B cell (primary cell): Measurements from ENCODE around the gene ING5. TPM values are rescaled to one million over a fixed set of nuclear protein-coding genes. Genes with fewer than 3 reads are reported as not detected.

Source experiments
- ATAC-seq: fragments of 200-7000 bp; cut with Tn5 transposase; one replicate; pipeline ENCODE4 v1.10.0; 2021; ENCODE audit warnings: low read depth, mild to moderate bottlenecking, moderate number of reproducible peaks, moderate library complexity
- CTCF ChIA-PET: fragments of 350-600 bp; sonication (Branson Sonifier 250); formaldehyde crosslinking; loops from one replicate; lab custom pipeline; 2021; ENCODE audit warnings: antibody characterized with exemption, inconsistent platforms; lab: Charles Lee
- POLR2A ChIA-PET: fragments of 350-600 bp; sonication (Branson Sonifier 250); formaldehyde crosslinking; loops from one replicate; lab custom pipeline; 2021; ENCODE audit warnings: antibody characterized with exemption; lab: Charles Lee
- DNase-seq: peaks from one replicate; pipeline ENCODE4 v3.0.0; 2013
- H2AFZ ChIP-seq: 2 replicates; pipeline ENCODE4 v1.6.1; 2012; ENCODE audit warnings: mild to moderate bottlenecking, low read depth, low read length; ENCODE audit not compliant: insufficient read depth, poor library complexity, severe bottlenecking
- H3K27ac ChIP-seq, 2 donors: 1 replicate in 1 of 2; 2 replicates in 1 of 2; pipeline ENCODE4 v1.5.1; 2012 to 2013; ENCODE audit warnings: low read length in 2 of 2, mild to moderate bottlenecking in 2 of 2, moderate library complexity in 1 of 2
- H3K27me3 ChIP-seq, 4 experiments: fragments of 200-600 bp in 1 of 4; sonication (generic) in 1 of 4; replicated peaks in 1 of 4; 1 replicate in 2 of 4; 2 replicates in 2 of 4; pipeline versions ENCODE4 v1.6.1 to v1.7.0; 2013 to 2016; ENCODE audit warnings: low read length in 3 of 4, mild to moderate bottlenecking in 2 of 4, mixed read lengths in 1 of 4, moderate library complexity in 1 of 4; ENCODE audit not compliant: insufficient read depth in 4 of 4, control insufficient read depth in 3 of 4; ENCODE audit errors: control extremely low read depth in 1 of 4
- H3K36me3 ChIP-seq, 2 experiments: replicated peaks in 1 of 2; 1 replicate in 1 of 2; 2 replicates in 1 of 2; pipeline versions ENCODE4 v1.6.1 to v1.7.1; 2013; ENCODE audit warnings: low read length in 1 of 2; ENCODE audit not compliant: insufficient read depth in 2 of 2, control insufficient read depth in 1 of 2; ENCODE audit errors: control extremely low read depth in 1 of 2, extremely low read depth in 1 of 2
- H3K4me1 ChIP-seq, 2 donors: fragments of 200-600 bp in 1 of 2; sonication (generic) in 1 of 2; 1 replicate in 1 of 2; 2 replicates in 1 of 2; pipeline versions ENCODE4 v1.5.1 to v1.6.1; 2013 to 2017; ENCODE audit warnings: low read length in 2 of 2; ENCODE audit not compliant: control insufficient read depth in 2 of 2, insufficient read depth in 2 of 2
- H3K4me2 ChIP-seq: replicated peaks from 2 replicates; pipeline ENCODE3; 2012; ENCODE audit warnings: mild to moderate bottlenecking, low read depth, low read length; ENCODE audit not compliant: poor library complexity, severe bottlenecking
- H3K4me3 ChIP-seq, 5 experiments: fragments of 200-600 bp in 1 of 5; sonication (generic) in 1 of 5; 1 replicate in 3 of 5; 2 replicates in 2 of 5; pipeline versions ENCODE4 v1.5.1 to v1.7.0; 2011 to 2016; ENCODE audit warnings: low read length in 4 of 5, mild to moderate bottlenecking in 4 of 5, low read depth in 2 of 5, control low read depth in 1 of 5, moderate library complexity in 1 of 5; ENCODE audit not compliant: insufficient read depth in 1 of 5; ENCODE audit errors: control extremely low read depth in 1 of 5, extremely low read depth in 1 of 5
- H3K79me2 ChIP-seq: fragments of 200-600 bp; sonication (generic); one replicate; pipeline ENCODE4 v1.6.0; 2016; ENCODE audit warnings: low read length; ENCODE audit not compliant: control insufficient read depth, insufficient read depth
- H3K9ac ChIP-seq: fragments of 200-600 bp; sonication (generic); 2 replicates; pipeline ENCODE4 v1.6.1; 2017; ENCODE audit warnings: mild to moderate bottlenecking, low read length, moderate library complexity
- H3K9me3 ChIP-seq, 3 donors: one replicate each; pipeline versions ENCODE4 v1.6.1 to v1.7.1; 2013; ENCODE audit warnings: low read length in 2 of 3; ENCODE audit not compliant: control insufficient read depth in 2 of 3, insufficient read depth in 1 of 3; ENCODE audit errors: control extremely low read depth in 1 of 3
- H4K20me1 ChIP-seq: 2 replicates; pipeline ENCODE4 v1.6.0; 2012; ENCODE audit warnings: mild to moderate bottlenecking, low read length; ENCODE audit not compliant: insufficient read depth, control insufficient read depth, poor library complexity, severe bottlenecking
- H3K27ac Mint-ChIP-seq: one replicate; pipeline ENCODE4 v1.8.0; 2021; ENCODE audit warnings: mixed read lengths
- H3K27me3 Mint-ChIP-seq: one replicate; pipeline ENCODE4 v1.8.0; 2021; ENCODE audit warnings: mixed read lengths
- H3K4me1 Mint-ChIP-seq: one replicate; pipeline ENCODE4 v1.8.0; 2021; ENCODE audit warnings: mixed read lengths
- H3K4me3 Mint-ChIP-seq: one replicate; pipeline ENCODE4 v1.8.0; 2021; ENCODE audit warnings: mixed read lengths
- H3K9me3 Mint-ChIP-seq: one replicate; pipeline ENCODE4 v1.8.0; 2022; ENCODE audit warnings: mixed read lengths; ENCODE audit not compliant: insufficient read depth
- EZH2 ChIP-seq: IDR thresholded peaks from 2 replicates; pipeline ENCODE4 v1.6.1; 2012; ENCODE audit warnings: borderline replicate concordance, low read depth, mild to moderate bottlenecking, moderate library complexity, low read length; ENCODE audit not compliant: insufficient read depth, poor library complexity, severe bottlenecking
- WGBS: methylation state at CpG from one replicate; pipeline ENCODE4 v1.1.5; 2013; ENCODE audit warnings: missing lambda C conversion rate; ENCODE audit not compliant: insufficient coverage; 5-methylcytosine and 5-hydroxymethylcytosine counted together
- intact Hi-C: fragments of 100-400 bp; cut with micrococcal nuclease; formaldehyde crosslinking; loops from one replicate; pipeline ENCODE4 v1.10.0; 2022
- polyA plus RNA-seq: library from polyadenylated mRNA; depleted of rRNA; stranded (reverse); fragments of >200 nt; gene quantifications from 2 replicates; pipeline ENCODE4 v1.2.3, GENCODE V29; 2012
- total RNA-seq, 2 donors: library from RNA; stranded (reverse); fragments of 120-200 nt in 1 of 2; gene quantifications; 1 replicate in 1 of 2; 2 replicates in 1 of 2; pipeline versions ENCODE4 v1.2.3 to v1.2.4, GENCODE V29; 2013 to 2022
- TF ChIP-seq, protein P1 (sequence below): fragments of 200-600 bp; IDR thresholded peaks from one replicate; pipeline ENCODE4 v1.8.0; 2022; ENCODE audit warnings: antibody characterized with exemption, mild to moderate bottlenecking

Gene ING5
- total and polyA plus RNA-seq, 2 donors (not counting 1 experiment from before 2014, with no cell fraction given): 70.7 to 82.9 TPM

DNA sequence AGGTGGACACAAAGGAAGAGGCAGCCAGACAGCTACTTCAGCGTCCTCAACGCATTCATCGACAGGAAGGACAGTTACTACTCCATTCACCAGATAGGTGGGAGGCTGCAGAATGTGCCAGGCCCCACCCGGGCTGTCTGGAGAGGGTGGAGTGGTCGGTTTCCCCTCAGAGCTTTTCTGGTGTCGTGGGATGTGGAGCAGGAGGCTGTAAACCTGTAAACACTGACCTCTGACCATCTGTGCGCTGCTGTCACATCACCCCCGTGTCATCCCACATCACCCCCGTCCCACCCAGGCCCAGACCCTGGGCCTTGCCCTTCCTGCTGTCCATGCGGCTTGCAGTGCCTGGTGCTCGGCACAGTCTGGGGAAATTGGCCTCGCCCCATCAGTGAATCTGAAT, 47.3 kb upstream of the ING5 start:
- intact Hi-C loops: no loop called here
- Histone ChIP-seq H3K36me3 (peaks cover 0 to 68% of the 10 kb centered on the region in 2 experiments), H3K27me3 (no peaks in the 10 kb centered on the region), H3K4me2 (no peak overlapping the region), H3K79me2 (peaks cover 19% of the 10 kb centered on the region), H3K27ac (no peak overlapping the region), H3K4me1 (no peaks in the 10 kb centered on the region), H3K9me3 (no peaks in the 10 kb centered on the region), H3K4me3 (no peak overlapping the region), H3K9ac (no peak overlapping the region), H2AFZ (no peak overlapping the region), H4K20me1 (peaks cover 14% of the 10 kb centered on the region)
- TF ChIP-seq, protein P1, sequence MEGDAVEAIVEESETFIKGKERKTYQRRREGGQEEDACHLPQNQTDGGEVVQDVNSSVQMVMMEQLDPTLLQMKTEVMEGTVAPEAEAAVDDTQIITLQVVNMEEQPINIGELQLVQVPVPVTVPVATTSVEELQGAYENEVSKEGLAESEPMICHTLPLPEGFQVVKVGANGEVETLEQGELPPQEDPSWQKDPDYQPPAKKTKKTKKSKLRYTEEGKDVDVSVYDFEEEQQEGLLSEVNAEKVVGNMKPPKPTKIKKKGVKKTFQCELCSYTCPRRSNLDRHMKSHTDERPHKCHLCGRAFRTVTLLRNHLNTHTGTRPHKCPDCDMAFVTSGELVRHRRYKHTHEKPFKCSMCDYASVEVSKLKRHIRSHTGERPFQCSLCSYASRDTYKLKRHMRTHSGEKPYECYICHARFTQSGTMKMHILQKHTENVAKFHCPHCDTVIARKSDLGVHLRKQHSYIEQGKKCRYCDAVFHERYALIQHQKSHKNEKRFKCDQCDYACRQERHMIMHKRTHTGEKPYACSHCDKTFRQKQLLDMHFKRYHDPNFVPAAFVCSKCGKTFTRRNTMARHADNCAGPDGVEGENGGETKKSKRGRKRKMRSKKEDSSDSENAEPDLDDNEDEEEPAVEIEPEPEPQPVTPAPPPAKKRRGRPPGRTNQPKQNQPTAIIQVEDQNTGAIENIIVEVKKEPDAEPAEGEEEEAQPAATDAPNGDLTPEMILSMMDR: no peak
- TF ChIP-seq EZH2: no peak
- DNase-seq (no peak), ATAC-seq (no peak)
- ChIA-PET CTCF (no interaction called here), POLR2A (no interaction called here)
- H3K9me3 Mint-ChIP-seq: no peaks in the 10 kb centered on the region
- no peaks in the 10 kb centered on the region for H3K4me1 Mint-ChIP-seq
- 100% methylated on average over 5 of the region's 12 CpGs for WGBS
- no peak overlapping the region for H3K4me3 Mint-ChIP-seq
- no peaks in the 10 kb centered on the region for H3K27me3 Mint-ChIP-seq
- H3K27ac Mint-ChIP-seq: no peak overlapping the region

DNA sequence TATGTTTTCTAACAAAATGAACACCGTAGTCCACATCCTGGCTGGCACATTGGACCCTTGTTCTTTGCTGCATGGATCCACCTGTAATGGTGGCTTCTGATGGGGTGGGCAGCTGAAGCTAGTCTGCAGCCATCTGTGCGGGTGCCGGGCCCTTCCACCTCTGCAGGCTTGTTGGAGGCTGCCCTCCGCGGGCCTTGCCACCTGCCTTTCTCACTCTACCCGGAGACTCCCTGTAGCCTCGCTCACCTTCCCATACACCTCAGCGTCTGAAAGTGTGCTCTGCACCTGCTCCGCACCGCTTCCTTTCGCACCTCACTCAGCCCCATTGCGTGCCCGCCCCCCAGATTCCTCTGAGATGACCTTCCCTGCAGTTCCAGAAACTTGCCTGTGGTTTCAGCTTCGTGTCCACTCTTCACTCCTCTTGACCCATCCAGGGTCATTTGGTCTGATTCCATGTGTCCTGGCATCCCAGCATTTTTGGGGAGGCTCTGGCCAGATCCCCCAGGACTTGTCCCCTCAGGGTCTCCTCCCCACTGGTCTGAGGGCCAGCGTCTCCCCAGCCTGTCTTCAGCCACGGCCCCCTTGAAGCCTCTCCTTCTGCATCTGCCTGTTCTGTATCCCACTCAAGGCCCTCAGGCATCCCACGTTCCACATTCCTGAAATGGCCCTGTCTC, 46.2 kb upstream of the ING5 start:
- DNase-seq (no peak), ATAC-seq (no peak)
- H3K4me3 Mint-ChIP-seq: no peak overlapping the region
- Histone ChIP-seq H3K4me1 (no peaks in the 10 kb centered on the region), H3K27me3 (no peaks in the 10 kb centered on the region), H3K27ac (no peak overlapping the region), H3K4me2 (no peak overlapping the region), H3K79me2 (peaks cover 13% of the 10 kb centered on the region), H3K4me3 (no peak overlapping the region), H3K9me3 (no peaks in the 10 kb centered on the region), H3K9ac (no peak overlapping the region), H2AFZ (no peak overlapping the region), H4K20me1 (peaks cover 3% of the 10 kb centered on the region), H3K36me3 (peaks cover 0 to 75% of the 10 kb centered on the region in 2 experiments)
- H3K27ac Mint-ChIP-seq: no peak overlapping the region
- TF ChIP-seq EZH2: no peak
- TF ChIP-seq, protein P1: no peak
- intact Hi-C loops: no loop called here
- 98% methylated on average over 17 of the region's 17 CpGs for WGBS
- H3K4me1 Mint-ChIP-seq: no peaks in the 10 kb centered on the region
- no peaks in the 10 kb centered on the region for H3K27me3 Mint-ChIP-seq
- H3K9me3 Mint-ChIP-seq: no peaks in the 10 kb centered on the region
- ChIA-PET POLR2A (no interaction called here), CTCF (no interaction called here)
